OCI-LY7 (cell line): ENCODE results near the gene OXLD1. TPM values are rescaled to one million over a fixed set of nuclear protein-coding genes. Genes with fewer than 3 reads are reported as not detected.

Source experiments
- BruUV-seq: library from RNA; stranded (reverse); fragments of 400-500 nt; replicated peaks from 2 replicates; lab custom pipeline; 2021; lab: Mats Ljungman, UMichigan
- CTCF ChIA-PET: fragments of 300-600 bp; sonication (Branson Sonifier 250); formaldehyde crosslinking; loops from one replicate; lab custom pipeline; 2022; ENCODE audit warnings: antibody characterized with exemption; ENCODE audit not compliant: unreplicated experiment; lab: Charles Lee
- POLR2A ChIA-PET: fragments of 300-600 bp; sonication (Branson Sonifier 250); formaldehyde crosslinking; loops from one replicate; lab custom pipeline; 2022; ENCODE audit warnings: antibody characterized with exemption; lab: Charles Lee
- DNase-seq: peaks from one replicate; pipeline ENCODE4 v3.0.0-alpha.2; 2015; ENCODE audit warnings: low spot score
- H2AFZ ChIP-seq: fragments of 200-600 bp; sonication (generic), shearing (Covaris generic); 2 replicates; pipeline ENCODE4 v1.6.1; 2014; ENCODE audit warnings: mild to moderate bottlenecking, antibody characterized with exemption, low read length, moderate library complexity
- H3K27ac ChIP-seq: fragments of 200-600 bp; sonication (generic); 2 replicates; pipeline ENCODE4 v1.5.1; 2014; ENCODE audit warnings: mixed run types, low read depth, mild to moderate bottlenecking, moderate library complexity, low read length, inconsistent platforms; ENCODE audit not compliant: poor library complexity, severe bottlenecking
- H3K36me3 ChIP-seq: fragments of 200-600 bp; sonication (generic); 2 replicates; pipeline ENCODE4 v1.6.1; 2014; ENCODE audit warnings: mild to moderate bottlenecking, antibody characterized with exemption, low read length, moderate library complexity, mixed read lengths; ENCODE audit not compliant: insufficient read depth
- H3K4me1 ChIP-seq: fragments of 200-600 bp; sonication (generic); 2 replicates; pipeline ENCODE4 v1.5.1; 2014; ENCODE audit warnings: mild to moderate bottlenecking, low read length; ENCODE audit not compliant: insufficient read depth, poor library complexity, severe bottlenecking
- H3K4me2 ChIP-seq: fragments of 200-600 bp; sonication (generic); 2 replicates; pipeline ENCODE4 v1.6.1; 2014; ENCODE audit warnings: mild to moderate bottlenecking, low read length
- H3K4me3 ChIP-seq: fragments of 200-600 bp; sonication (generic); 2 replicates; pipeline ENCODE4 v1.5.1; 2014; ENCODE audit warnings: mild to moderate bottlenecking, low read depth, low read length; ENCODE audit not compliant: poor library complexity, severe bottlenecking
- H3K79me2 ChIP-seq: fragments of 200-600 bp; sonication (generic); 2 replicates; pipeline ENCODE4 v1.6.1; 2016; ENCODE audit warnings: low read depth, mild to moderate bottlenecking, low read length, moderate library complexity, mixed read lengths; ENCODE audit not compliant: insufficient read depth
- H3K9me2 ChIP-seq: fragments of 200-600 bp; sonication (generic); 2 replicates; pipeline ENCODE4 v1.6.1; 2016; ENCODE audit warnings: mild to moderate bottlenecking, low read length, mixed read lengths; ENCODE audit not compliant: insufficient read depth
- H3K9me3 ChIP-seq: fragments of 200-600 bp; sonication (generic); 2 replicates; pipeline ENCODE4 v1.6.1; 2014; ENCODE audit warnings: mild to moderate bottlenecking, mixed run types, low read length, mixed read lengths
- H4K20me1 ChIP-seq: fragments of 200-600 bp; sonication (generic); 2 replicates; pipeline ENCODE4 v1.6.1; 2014; ENCODE audit warnings: mild to moderate bottlenecking, antibody characterized with exemption, low read length, moderate library complexity, mixed read lengths; ENCODE audit not compliant: insufficient read depth
- CTCF ChIP-seq: fragments of 200-600 bp; sonication (generic); conservative IDR thresholded peaks from 2 replicates; pipeline ENCODE4 v1.5.1; 2014; ENCODE audit warnings: mild to moderate bottlenecking, antibody characterized with exemption, low read length, moderate library complexity, mixed read lengths
- EZH2phosphoT487 ChIP-seq: fragments of 200-600 bp; sonication (generic); IDR thresholded peaks from 2 replicates; pipeline ENCODE4 v1.6.1; 2018; ENCODE audit warnings: low read depth, borderline replicate concordance, mild to moderate bottlenecking, mixed run types, antibody characterized with exemption, low read length, moderate library complexity, mixed read lengths
- intact Hi-C: fragments of 100-400 bp; cut with micrococcal nuclease; formaldehyde crosslinking; loops from one replicate; pipeline ENCODE4 v1.10.0; 2022; ENCODE audit not compliant: unreplicated experiment
- total RNA-seq, 2 experiments: library from RNA; depleted of rRNA in 1 of 2; stranded (reverse); fragments of >200 nt in 1 of 2; shearing (Covaris generic) in 1 of 2; gene quantifications; 2 replicates each; pipeline ENCODE4 v1.2.3, GENCODE V29; 2014 to 2022

Gene OXLD1
- total RNA-seq, 2 experiments from 2014 or later, result 116 to 151 TPM

- Histone ChIP-seq H3K79me2 (peaks cover 43% of the 10 kb centered on the region), H2AFZ (peak overlapping the region; percentile 24; the same call in 1 of the 2 replicates), H3K4me1 (peaks cover 23% of the 10 kb centered on the region), H3K36me3 (peaks cover 33% of the 10 kb centered on the region), H3K9me2 (no peaks in the 10 kb centered on the region), H3K4me3 (peak overlapping the region; percentile 78), H3K9me3 (no peaks in the 10 kb centered on the region), H4K20me1 (peaks cover 5% of the 10 kb centered on the region; the same call in 1 of the 2 replicates), H3K4me2 (peak overlapping the region; percentile 93), H3K27ac (peak overlapping the region; percentile 29)
- ChIA-PET POLR2A (interaction anchor here (0.6 to 1.7 kb wide), 5 partner anchors 14 to 30 kb away, joined by 3 to 12 read pairs (median 6); partner anchors contain the start of genes CCDC137, MRPL12 and OXLD1), CTCF (interaction anchor here (0.6 kb wide), 1 partner anchor 7 kb away, joined by 3 read pairs; no protein-coding TSS in a partner anchor)
- intact Hi-C loops, result loop anchor here (1.0 to 5.0 kb wide), 4 partner anchors 15 to 415 kb away; partner anchors contain the start of genes FASN and MRPL12
- no peak for DNase-seq
- TF ChIP-seq EZH2phosphoT487 (no peak), CTCF (no peak)
- BruUV-seq, result no TSS peak
Observed at GRCh38 chr17:81682565-81683207, 16.3 kb upstream of the OXLD1 start.

GRCh38 chr17:81681672-81682071, 15.3 kb upstream of the OXLD1 start:
- Histone ChIP-seq H3K4me1 (peaks cover 23% of the 10 kb centered on the region), H3K4me3 (no peak overlapping the region), H3K27ac (no peak overlapping the region), H3K79me2 (peaks cover 43% of the 10 kb centered on the region), H3K9me2 (no peaks in the 10 kb centered on the region), H4K20me1 (peaks cover 5% of the 10 kb centered on the region; the same call in 1 of the 2 replicates), H3K36me3 (peaks cover 23% of the 10 kb centered on the region), H3K9me3 (no peaks in the 10 kb centered on the region), H3K4me2 (no peak overlapping the region), H2AFZ (no peak overlapping the region)
- no peak for TF ChIP-seq CTCF
- TF ChIP-seq EZH2phosphoT487, result no peak
- ChIA-PET POLR2A (no interaction called here), CTCF (no interaction called here)
- intact Hi-C loops, result loop anchor here (5.0 kb wide), 2 partner anchors 164 to 416 kb away; partner anchors contain the start of gene FASN
- DNase-seq, result no peak
- no TSS peak for BruUV-seq
